ENCODE results near the gene OTUD3.

DNA sequence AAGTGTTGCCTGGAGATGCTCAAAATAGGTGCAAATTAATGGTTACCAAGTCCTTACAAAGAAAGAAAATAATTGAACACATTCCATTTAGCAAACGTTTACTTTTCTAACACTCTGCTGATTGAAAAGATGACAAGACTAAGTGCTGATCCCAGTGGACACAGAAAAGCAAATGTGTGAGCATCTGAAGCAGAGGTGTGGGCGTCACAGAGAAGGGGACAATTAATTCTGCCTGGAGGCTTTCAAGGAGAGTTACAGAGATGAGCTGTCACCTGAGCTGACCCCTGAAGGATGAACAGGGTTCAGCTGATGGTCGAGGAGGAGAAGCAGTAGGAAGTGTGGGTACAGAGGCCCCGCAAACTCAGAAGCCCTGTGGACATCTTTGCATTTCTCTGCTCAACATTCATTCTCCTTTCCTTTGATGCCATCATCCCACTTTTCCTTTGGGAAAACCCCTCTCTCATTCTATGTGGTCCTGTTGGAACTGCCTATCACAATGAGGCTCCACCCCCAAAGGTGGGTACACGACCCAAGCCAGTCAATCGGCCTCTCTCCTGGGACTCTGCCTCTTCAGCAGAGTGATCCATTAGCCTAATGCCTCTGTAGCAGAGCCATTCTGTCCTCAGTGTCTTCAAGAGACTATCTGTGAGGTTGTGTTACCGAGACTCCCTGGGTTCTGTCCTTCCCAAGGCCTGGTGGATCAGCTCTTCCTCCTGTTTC lies 58.5 kb downstream of the OTUD3 start:
- TF ChIP-seq, protein P1, sequence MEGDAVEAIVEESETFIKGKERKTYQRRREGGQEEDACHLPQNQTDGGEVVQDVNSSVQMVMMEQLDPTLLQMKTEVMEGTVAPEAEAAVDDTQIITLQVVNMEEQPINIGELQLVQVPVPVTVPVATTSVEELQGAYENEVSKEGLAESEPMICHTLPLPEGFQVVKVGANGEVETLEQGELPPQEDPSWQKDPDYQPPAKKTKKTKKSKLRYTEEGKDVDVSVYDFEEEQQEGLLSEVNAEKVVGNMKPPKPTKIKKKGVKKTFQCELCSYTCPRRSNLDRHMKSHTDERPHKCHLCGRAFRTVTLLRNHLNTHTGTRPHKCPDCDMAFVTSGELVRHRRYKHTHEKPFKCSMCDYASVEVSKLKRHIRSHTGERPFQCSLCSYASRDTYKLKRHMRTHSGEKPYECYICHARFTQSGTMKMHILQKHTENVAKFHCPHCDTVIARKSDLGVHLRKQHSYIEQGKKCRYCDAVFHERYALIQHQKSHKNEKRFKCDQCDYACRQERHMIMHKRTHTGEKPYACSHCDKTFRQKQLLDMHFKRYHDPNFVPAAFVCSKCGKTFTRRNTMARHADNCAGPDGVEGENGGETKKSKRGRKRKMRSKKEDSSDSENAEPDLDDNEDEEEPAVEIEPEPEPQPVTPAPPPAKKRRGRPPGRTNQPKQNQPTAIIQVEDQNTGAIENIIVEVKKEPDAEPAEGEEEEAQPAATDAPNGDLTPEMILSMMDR (IDR thresholded peaks at IDR 0.05): no peak
- no peak for TF ChIP-seq POLR2A (IDR thresholded peaks at IDR 0.05)

Data from esophagus squamous epithelium (tissue), 4 donors.